HEK293T (cell line): ENCODE measurements around the gene SUGCT.

ENCODE experiments used
- ARNT ChIP-seq: fragments of 450-650 bp; IDR thresholded peaks from 2 replicates; pipeline ENCODE4 v1.6.1; 2017; ENCODE audit warnings: mild to moderate bottlenecking
- BHLHE40 ChIP-seq: fragments of 450-650 bp; IDR thresholded peaks from 2 replicates; pipeline ENCODE4 v1.6.1; 2016; ENCODE audit warnings: mild to moderate bottlenecking, moderate library complexity, borderline replicate concordance
- ELF4 ChIP-seq: fragments of 450-650 bp; IDR thresholded peaks from 2 replicates; pipeline ENCODE4 v1.6.1; 2017; ENCODE audit warnings: antibody characterized with exemption
- FOXK2 ChIP-seq: fragments of 450-650 bp; IDR thresholded peaks from 2 replicates; pipeline ENCODE4 v1.6.1; 2016; ENCODE audit warnings: mild to moderate bottlenecking
- FOXM1 ChIP-seq: fragments of 450-650 bp; IDR thresholded peaks from 2 replicates; pipeline ENCODE4 v1.6.1; 2017; ENCODE audit warnings: mild to moderate bottlenecking, borderline replicate concordance
- SP1 ChIP-seq: fragments of 450-650 bp; IDR thresholded peaks from 2 replicates; pipeline ENCODE4 v1.6.1; 2017
- SUZ12 ChIP-seq: fragments of 450-650 bp; IDR thresholded peaks from 2 replicates; pipeline ENCODE4 v1.6.1; 2016; ENCODE audit warnings: mild to moderate bottlenecking
- TARDBP ChIP-seq: fragments of 450-650 bp; IDR thresholded peaks from 2 replicates; pipeline ENCODE4 v1.6.1; 2016
- TF ChIP-seq, protein P1 (sequence below): fragments of 450-650 bp; IDR thresholded peaks from 2 replicates; pipeline ENCODE4 v1.6.1; 2016

DNA sequence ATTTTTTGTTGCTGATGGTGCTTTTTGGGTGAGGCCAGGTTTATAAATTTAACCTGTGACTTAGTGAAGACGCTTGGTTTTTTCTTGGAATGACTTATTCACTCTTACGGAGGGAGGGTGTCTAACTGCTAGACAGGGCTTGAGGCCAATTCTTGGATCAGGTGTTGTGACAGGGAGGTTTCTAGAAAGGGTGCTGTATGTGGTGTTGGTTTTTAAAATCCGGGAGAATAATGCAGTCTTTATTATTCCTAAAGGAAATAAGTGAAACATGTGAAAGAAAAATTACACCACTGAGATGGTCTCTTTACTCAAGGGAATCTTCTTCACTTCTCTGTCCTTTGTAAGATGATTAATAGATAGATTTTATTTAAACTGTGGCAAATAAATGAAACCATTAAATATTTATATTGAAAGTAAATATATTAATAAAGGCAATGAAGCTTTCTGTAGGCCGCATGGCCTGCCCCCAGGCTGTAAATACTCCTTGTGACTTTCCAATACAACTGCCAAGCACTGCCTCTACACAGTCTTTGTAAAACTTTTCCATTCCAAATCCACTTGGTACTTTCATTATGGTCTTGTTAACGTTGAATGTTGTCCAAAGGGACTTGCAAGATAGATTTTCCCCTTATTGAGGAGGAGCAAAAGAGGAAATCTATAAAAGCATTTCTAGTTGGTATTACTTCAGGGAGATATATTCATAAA, 323.1 kb downstream of the SUGCT start:
- TF ChIP-seq BHLHE40, result no peak
- no peak for TF ChIP-seq SUZ12
- TF ChIP-seq, protein P1, sequence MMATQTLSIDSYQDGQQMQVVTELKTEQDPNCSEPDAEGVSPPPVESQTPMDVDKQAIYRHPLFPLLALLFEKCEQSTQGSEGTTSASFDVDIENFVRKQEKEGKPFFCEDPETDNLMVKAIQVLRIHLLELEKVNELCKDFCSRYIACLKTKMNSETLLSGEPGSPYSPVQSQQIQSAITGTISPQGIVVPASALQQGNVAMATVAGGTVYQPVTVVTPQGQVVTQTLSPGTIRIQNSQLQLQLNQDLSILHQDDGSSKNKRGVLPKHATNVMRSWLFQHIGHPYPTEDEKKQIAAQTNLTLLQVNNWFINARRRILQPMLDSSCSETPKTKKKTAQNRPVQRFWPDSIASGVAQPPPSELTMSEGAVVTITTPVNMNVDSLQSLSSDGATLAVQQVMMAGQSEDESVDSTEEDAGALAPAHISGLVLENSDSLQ, result no peak
- no peak for TF ChIP-seq SP1
- TF ChIP-seq ELF4, result no peak
- TF ChIP-seq FOXK2, result no peak
- no peak for TF ChIP-seq FOXM1
- no peak for TF ChIP-seq TARDBP
- no peak for TF ChIP-seq ARNT
